Karpas-422 (cell line): ENCODE data around the gene TENM4. TPM values are rescaled to one million over a fixed set of nuclear protein-coding genes. Genes with fewer than 3 reads are reported as not detected.

Source experiments
- DNase-seq: peaks from one replicate; pipeline ENCODE4 v3.0.0-alpha.2; 2015
- H2AFZ ChIP-seq: fragments of 200-600 bp; sonication (generic); 2 replicates; pipeline ENCODE4 v1.6.1; 2014; ENCODE audit warnings: antibody characterized with exemption, low read length, mixed read lengths
- H3K27ac ChIP-seq: fragments of 200-600 bp; sonication (generic); 2 replicates; pipeline ENCODE4 v1.5.1; 2014; ENCODE audit warnings: mild to moderate bottlenecking, low read length, moderate library complexity
- H3K27me3 ChIP-seq: fragments of 200-600 bp; sonication (generic); 2 replicates; pipeline ENCODE4 v1.6.1; 2014; ENCODE audit warnings: low read length, mixed read lengths
- H3K36me3 ChIP-seq: fragments of 200-600 bp; sonication (generic); 2 replicates; pipeline ENCODE4 v1.6.1; 2014; ENCODE audit warnings: low read length, mixed read lengths; ENCODE audit not compliant: insufficient read depth
- H3K4me1 ChIP-seq: fragments of 200-600 bp; sonication (generic); 2 replicates; pipeline ENCODE4 v1.6.1; 2014; ENCODE audit warnings: mild to moderate bottlenecking, low read length, mixed read lengths
- H3K4me2 ChIP-seq: fragments of 200-600 bp; sonication (generic); 2 replicates; pipeline ENCODE4 v1.6.1; 2014; ENCODE audit warnings: low read length, low read depth, mild to moderate bottlenecking; ENCODE audit not compliant: poor library complexity, severe bottlenecking
- H3K4me3 ChIP-seq: fragments of 200-600 bp; sonication (generic); 2 replicates; pipeline ENCODE4 v1.5.1; 2014; ENCODE audit warnings: mild to moderate bottlenecking, antibody characterized with exemption, low read length, mixed read lengths
- H3K79me2 ChIP-seq: fragments of 200-600 bp; sonication (generic); 2 replicates; pipeline ENCODE4 v1.6.1; 2014; ENCODE audit warnings: mild to moderate bottlenecking, low read length, mixed read lengths
- H3K9ac ChIP-seq: fragments of 200-600 bp; sonication (generic); 2 replicates; pipeline ENCODE4 v1.6.0; 2014; ENCODE audit warnings: low read length
- H3K9me2 ChIP-seq: fragments of 200-600 bp; sonication (generic), shearing (Covaris generic); replicated peaks from 2 replicates; pipeline ENCODE4 v1.6.0; 2014; ENCODE audit warnings: mild to moderate bottlenecking, low read length, moderate library complexity; ENCODE audit not compliant: insufficient read depth
- H3K9me3 ChIP-seq: fragments of 300-700, 200-600 bp; sonication (generic); 2 replicates; pipeline ENCODE4 v1.6.1; 2014; ENCODE audit warnings: low read length, mixed read lengths
- H4K20me1 ChIP-seq: fragments of 200-600 bp; sonication (generic); 2 replicates; pipeline ENCODE4 v1.6.1; 2014; ENCODE audit warnings: mild to moderate bottlenecking, antibody characterized with exemption, low read length, low read depth; ENCODE audit not compliant: insufficient read depth
- total RNA-seq: library from RNA; depleted of rRNA; stranded (reverse); fragments of >200 nt; shearing (Covaris generic); gene quantifications from 2 replicates; pipeline ENCODE4 v1.2.3, GENCODE V29; 2014; ENCODE audit warnings: low replicate concordance

TENM4 gene
- total RNA-seq, 1 experiment from 2014 or later = not detected

DNA sequence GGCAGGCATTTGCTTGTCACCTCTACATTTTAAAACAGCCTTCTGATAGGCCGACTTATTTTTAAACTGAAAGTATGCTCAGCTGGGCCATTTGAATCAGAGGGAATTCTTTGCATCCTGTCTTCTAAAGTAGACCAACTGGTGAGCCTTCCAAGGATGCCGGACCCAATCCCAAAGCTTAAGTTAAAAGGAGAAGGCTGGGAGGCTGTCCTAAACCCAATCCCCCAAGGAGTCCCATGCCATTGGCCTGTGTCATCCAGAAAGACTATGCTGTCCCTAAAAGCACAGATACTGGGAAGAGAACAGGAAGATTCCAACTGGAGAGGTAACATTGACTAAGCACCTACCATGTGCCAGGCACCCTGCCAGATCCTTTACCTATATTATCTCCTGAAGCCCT, 18.0 kb downstream of the TENM4 start:
- Histone ChIP-seq H3K4me2 (no peak overlapping the region), H3K9me2 (no peaks in the 10 kb centered on the region), H2AFZ (no peak overlapping the region), H3K4me3 (no peak overlapping the region), H3K36me3 (no peaks in the 10 kb centered on the region), H4K20me1 (no peaks in the 10 kb centered on the region), H3K4me1 (no peaks in the 10 kb centered on the region), H3K79me2 (no peaks in the 10 kb centered on the region), H3K27ac (no peak overlapping the region), H3K9me3 (no peaks in the 10 kb centered on the region), H3K9ac (no peak overlapping the region), H3K27me3 (no peaks in the 10 kb centered on the region)
- no peak for DNase-seq

DNA sequence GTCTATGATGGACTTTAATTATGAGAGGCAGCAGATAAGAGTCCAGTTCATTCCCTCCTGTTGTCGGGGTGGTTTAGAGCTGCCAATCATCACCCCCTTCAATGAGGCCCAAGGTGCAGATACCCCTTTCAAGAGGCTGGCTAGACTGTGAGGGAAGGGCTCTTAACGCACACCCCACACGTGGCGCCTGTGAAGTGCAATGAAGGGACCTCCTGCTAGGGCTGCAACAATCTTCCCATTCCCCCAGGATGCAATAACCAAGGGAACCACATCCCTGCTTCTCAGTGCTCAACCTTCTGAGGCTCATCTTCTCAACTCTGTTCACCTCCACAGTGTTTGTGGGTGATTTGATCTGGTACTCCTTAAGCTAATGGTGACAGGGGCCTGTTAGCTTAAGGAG, 19.0 kb downstream of the TENM4 start:
- no peak overlapping the region for H3K4me2 ChIP-seq
- no peaks in the 10 kb centered on the region for H3K4me1 ChIP-seq
- H3K36me3 ChIP-seq = no peaks in the 10 kb centered on the region
- no peaks in the 10 kb centered on the region for H3K9me3 ChIP-seq
- no peaks in the 10 kb centered on the region for H3K79me2 ChIP-seq
- no peaks in the 10 kb centered on the region for H3K27me3 ChIP-seq
- no peak overlapping the region for H3K4me3 ChIP-seq
- H2AFZ ChIP-seq = no peak overlapping the region
- DNase-seq = no peak
- no peaks in the 10 kb centered on the region for H4K20me1 ChIP-seq
- no peaks in the 10 kb centered on the region for H3K9me2 ChIP-seq
- H3K9ac ChIP-seq = no peak overlapping the region
- H3K27ac ChIP-seq = no peak overlapping the region

DNA sequence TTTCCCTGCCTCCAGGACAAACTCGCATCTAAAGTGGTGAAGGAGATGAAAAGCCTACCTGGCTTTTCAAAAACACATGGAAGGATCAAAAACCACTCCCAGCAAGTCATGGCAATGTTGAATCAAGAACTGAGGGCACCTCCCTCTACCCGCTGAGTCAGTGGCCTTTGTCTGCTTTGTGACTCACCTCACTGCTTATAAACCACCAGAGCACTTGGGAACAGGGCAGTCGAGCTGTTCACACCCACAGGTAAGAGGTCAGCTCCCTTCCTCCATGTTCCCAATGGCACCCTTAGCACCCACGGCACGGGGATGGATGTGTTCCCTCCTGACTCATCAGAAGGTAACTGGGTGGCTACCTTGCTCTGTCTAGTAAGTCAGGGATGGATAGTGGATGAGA, 21.7 kb downstream of the TENM4 start:
- Histone ChIP-seq H3K4me3 (no peak overlapping the region), H3K9me2 (no peaks in the 10 kb centered on the region), H3K27ac (no peak overlapping the region), H3K9ac (no peak overlapping the region), H3K4me1 (no peaks in the 10 kb centered on the region), H3K9me3 (peaks cover 11% of the 10 kb centered on the region), H3K36me3 (no peaks in the 10 kb centered on the region), H4K20me1 (no peaks in the 10 kb centered on the region), H3K4me2 (no peak overlapping the region), H3K79me2 (no peaks in the 10 kb centered on the region), H2AFZ (no peak overlapping the region), H3K27me3 (peaks cover 2% of the 10 kb centered on the region; the same call in 1 of the 2 replicates)
- no peak for DNase-seq

DNA sequence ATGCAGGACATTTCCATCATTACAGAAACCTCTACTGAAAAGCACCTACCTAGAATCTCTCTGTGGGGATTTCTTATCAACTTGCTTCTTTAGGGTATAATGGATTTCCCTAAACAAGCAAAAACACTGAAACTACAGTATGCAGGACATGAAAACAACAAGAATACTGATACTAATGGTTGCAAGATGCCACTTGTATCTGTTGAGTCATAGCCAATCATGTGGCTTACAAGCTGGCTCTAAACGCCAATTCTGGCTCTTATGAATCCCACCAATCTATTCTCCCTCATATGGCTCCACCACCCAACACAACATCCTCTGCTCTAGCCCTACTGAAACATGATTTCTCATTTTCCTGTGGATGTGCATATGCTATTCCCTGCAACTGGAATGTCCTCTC, 22.6 kb downstream of the TENM4 start:
- DNase-seq = no peak
- no peak overlapping the region for H2AFZ ChIP-seq

DNA sequence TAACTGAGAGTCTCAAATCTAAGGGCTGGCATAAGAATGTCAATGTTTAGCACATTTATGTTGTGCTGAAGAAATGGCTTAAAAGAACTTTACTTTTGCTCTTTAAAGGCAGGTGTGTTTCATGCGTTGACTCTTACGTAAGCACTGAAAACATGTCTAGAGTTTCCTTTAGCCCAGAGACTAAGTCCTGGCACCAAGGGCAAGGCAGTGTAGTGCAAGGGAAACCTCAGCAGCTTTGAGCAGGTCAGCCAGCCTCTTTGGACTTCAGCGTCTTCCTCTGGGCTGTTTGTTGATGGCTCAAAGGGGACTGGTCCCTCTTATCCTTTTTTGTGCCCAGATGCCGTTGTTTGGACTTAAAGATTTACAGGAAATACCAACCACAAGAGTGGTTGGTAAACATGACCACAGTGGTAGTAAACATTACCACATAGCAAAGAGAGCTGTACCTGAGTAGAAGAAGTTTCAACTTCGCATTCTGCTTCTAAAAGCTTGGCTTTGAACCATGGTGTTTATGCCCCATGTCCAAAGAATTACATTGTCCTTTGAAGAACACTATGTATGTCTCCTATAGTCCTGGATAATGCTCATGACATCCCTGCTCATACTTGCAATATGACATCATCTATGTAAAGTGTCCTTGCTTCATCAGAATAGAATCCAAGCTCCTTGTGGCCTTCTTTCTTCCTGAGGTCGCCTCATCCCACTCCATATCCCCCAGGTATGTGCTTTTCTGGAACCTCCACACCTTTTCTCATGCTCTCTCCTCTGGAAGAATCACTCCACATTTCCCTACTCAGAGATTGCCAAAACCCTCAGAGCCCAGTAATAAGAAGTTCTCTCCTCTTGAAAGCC, 23.5 kb downstream of the TENM4 start:
- Histone ChIP-seq H3K9me2 (no peaks in the 10 kb centered on the region), H3K4me3 (no peak overlapping the region), H3K9me3 (peaks cover 11% of the 10 kb centered on the region), H3K27me3 (peaks cover 2% of the 10 kb centered on the region; the same call in 1 of the 2 replicates), H3K4me2 (no peak overlapping the region), H3K36me3 (no peaks in the 10 kb centered on the region), H3K9ac (no peak overlapping the region), H2AFZ (no peak overlapping the region), H3K27ac (no peak overlapping the region), H3K4me1 (no peaks in the 10 kb centered on the region), H3K79me2 (no peaks in the 10 kb centered on the region), H4K20me1 (no peaks in the 10 kb centered on the region)
- no peak for DNase-seq

More for the DNA sequence above, 22.6 kb downstream of the TENM4 start:
- H3K9ac ChIP-seq = no peak overlapping the region
- H4K20me1 ChIP-seq = no peaks in the 10 kb centered on the region
- no peaks in the 10 kb centered on the region for H3K9me2 ChIP-seq
- H3K4me3 ChIP-seq = no peak overlapping the region
- no peak overlapping the region for H3K27ac ChIP-seq
- no peaks in the 10 kb centered on the region for H3K79me2 ChIP-seq
- H3K4me2 ChIP-seq = no peak overlapping the region
- H3K27me3 ChIP-seq = peaks cover 2% of the 10 kb centered on the region; the same call in 1 of the 2 replicates
- H3K36me3 ChIP-seq = no peaks in the 10 kb centered on the region
- peaks cover 11% of the 10 kb centered on the region for H3K9me3 ChIP-seq
- no peaks in the 10 kb centered on the region for H3K4me1 ChIP-seq

DNA sequence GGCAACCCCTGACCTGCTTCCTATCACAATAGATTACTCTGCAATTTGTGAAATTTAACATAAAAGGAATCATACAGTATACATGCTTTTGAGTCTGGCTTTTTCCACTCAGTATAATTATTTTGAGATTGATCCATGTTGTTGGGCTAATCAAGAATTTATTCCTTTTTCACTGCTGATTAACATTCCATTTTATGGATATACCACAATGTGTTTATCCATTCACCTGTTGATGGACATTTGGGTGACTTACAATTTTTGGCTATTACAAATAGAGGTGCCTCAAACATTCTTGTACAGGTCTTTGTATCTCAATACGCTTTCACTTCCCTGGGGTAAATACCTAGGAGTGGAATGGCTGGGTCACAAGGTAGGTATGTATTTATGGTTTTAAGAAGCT, 24.9 kb downstream of the TENM4 start:
- Histone ChIP-seq H3K36me3 (no peaks in the 10 kb centered on the region), H3K9me3 (peaks cover 11% of the 10 kb centered on the region), H3K4me3 (no peak overlapping the region), H3K4me1 (no peaks in the 10 kb centered on the region), H3K27ac (no peak overlapping the region), H3K9ac (no peak overlapping the region), H3K4me2 (no peak overlapping the region), H3K9me2 (no peaks in the 10 kb centered on the region), H4K20me1 (no peaks in the 10 kb centered on the region), H3K27me3 (peaks cover 2% of the 10 kb centered on the region; the same call in 1 of the 2 replicates), H2AFZ (no peak overlapping the region), H3K79me2 (no peaks in the 10 kb centered on the region)
- DNase-seq = no peak

DNA sequence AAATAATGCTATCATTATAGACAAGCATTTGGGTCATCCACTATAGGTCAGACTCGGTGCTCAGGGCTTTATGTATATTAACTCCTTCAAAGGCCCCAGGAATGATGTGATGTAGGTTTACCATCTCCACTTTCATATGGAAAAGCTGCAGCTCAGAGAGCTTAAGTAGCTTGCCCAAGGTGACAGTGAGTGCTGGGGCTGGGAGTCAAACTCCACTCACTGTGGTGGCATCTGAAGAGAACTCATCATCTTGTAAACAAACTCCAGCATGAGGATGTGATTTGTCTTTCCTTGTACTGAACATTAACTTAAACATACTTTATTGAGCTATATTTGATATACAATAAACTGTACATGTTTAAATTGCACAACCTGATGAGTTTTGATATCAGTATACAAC, 25.4 kb downstream of the TENM4 start:
- Histone ChIP-seq H4K20me1 (no peaks in the 10 kb centered on the region), H3K36me3 (no peaks in the 10 kb centered on the region), H3K27ac (no peak overlapping the region), H3K9ac (no peak overlapping the region), H3K4me3 (no peak overlapping the region), H3K79me2 (no peaks in the 10 kb centered on the region), H3K4me1 (no peaks in the 10 kb centered on the region), H2AFZ (no peak overlapping the region), H3K9me3 (peaks cover 11% of the 10 kb centered on the region), H3K9me2 (no peaks in the 10 kb centered on the region), H3K27me3 (peaks cover 2% of the 10 kb centered on the region; the same call in 1 of the 2 replicates), H3K4me2 (no peak overlapping the region)
- DNase-seq = no peak

DNA sequence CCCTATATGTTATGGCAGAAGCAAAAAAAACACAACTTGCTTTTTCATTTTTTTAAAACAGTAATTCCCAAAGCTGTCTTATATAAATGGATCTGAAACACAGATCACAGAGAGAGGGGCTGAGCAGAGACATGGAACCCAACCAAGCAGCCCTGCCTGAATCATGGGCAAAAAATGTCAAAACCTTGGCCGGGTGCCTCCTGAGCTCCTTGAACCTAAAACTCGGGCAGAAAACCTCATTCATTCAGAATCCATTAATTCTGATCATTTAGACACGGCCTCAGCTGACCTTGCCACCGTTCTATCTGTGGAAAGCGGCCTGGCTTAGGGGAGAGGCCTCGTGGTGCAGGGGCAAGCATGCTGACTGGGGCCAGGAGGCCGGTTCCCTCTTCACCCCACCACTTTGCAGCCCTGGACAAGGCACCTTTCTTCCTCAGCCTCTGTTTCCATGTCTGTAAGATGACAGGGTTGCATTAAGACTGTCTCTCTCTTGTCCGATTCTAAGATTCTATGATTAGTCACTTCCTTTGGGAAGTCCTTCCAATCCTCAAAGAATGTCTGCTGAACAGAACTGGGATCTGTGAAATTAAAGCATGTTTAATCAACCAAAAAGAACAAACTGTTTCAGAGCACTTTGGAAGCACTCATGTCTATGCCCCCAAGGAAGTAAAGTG, 26.0 kb downstream of the TENM4 start:
- H4K20me1 ChIP-seq = no peaks in the 10 kb centered on the region
- H3K9ac ChIP-seq = no peak overlapping the region
- H3K36me3 ChIP-seq = no peaks in the 10 kb centered on the region
- no peak overlapping the region for H3K27ac ChIP-seq
- no peaks in the 10 kb centered on the region for H3K79me2 ChIP-seq
- no peak overlapping the region for H2AFZ ChIP-seq
- H3K4me3 ChIP-seq = no peak overlapping the region
- DNase-seq = no peak
- H3K4me1 ChIP-seq = no peaks in the 10 kb centered on the region
- H3K4me2 ChIP-seq = no peak overlapping the region
- no peaks in the 10 kb centered on the region for H3K9me2 ChIP-seq
- H3K9me3 ChIP-seq = peaks cover 11% of the 10 kb centered on the region
- H3K27me3 ChIP-seq = peaks cover 2% of the 10 kb centered on the region; the same call in 1 of the 2 replicates
